ENCODE results near the gene KAT2B.

DNA sequence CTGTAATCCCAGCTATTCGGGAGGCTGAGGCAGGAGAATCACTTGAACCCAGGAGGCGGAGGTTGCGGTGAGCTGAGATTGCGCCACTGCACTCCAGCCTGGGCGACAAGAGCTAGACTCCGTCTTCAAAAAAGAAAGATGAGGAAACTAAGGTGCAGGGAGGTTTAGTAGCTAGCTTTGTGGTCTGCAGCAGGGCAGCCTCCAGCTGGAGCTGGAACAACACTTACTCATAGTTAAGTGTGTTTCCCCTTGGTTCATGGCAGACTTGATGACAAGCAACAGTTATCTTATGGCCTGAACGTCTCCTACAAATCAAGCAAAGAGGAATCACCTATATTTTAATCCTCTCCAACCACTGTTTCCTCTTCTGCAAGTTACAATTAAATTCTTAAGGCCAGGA is 12.6 kb downstream of the KAT2B start:
- TF ChIP-seq, protein P1, sequence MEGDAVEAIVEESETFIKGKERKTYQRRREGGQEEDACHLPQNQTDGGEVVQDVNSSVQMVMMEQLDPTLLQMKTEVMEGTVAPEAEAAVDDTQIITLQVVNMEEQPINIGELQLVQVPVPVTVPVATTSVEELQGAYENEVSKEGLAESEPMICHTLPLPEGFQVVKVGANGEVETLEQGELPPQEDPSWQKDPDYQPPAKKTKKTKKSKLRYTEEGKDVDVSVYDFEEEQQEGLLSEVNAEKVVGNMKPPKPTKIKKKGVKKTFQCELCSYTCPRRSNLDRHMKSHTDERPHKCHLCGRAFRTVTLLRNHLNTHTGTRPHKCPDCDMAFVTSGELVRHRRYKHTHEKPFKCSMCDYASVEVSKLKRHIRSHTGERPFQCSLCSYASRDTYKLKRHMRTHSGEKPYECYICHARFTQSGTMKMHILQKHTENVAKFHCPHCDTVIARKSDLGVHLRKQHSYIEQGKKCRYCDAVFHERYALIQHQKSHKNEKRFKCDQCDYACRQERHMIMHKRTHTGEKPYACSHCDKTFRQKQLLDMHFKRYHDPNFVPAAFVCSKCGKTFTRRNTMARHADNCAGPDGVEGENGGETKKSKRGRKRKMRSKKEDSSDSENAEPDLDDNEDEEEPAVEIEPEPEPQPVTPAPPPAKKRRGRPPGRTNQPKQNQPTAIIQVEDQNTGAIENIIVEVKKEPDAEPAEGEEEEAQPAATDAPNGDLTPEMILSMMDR (conservative IDR thresholded peaks at IDR 0.05): no peak
- no peak for TF ChIP-seq EZH2 (IDR thresholded peaks at IDR 0.05; ENCODE audit: low read depth)

Data from PC-9 (cell line).